Endothelial cell of umbilical vein (primary cell): ENCODE measurements around the gene YIPF1.

Source experiments
- CTCF ChIP-seq, 2 donors: IDR thresholded peaks; 1 replicate in 1 of 2; 2 replicates in 1 of 2; pipeline ENCODE4 v1.5.1; 2011; ENCODE audit warnings: low read length in 2 of 2, mild to moderate bottlenecking in 2 of 2, moderate library complexity in 2 of 2, control low read depth in 1 of 2, inconsistent platforms in 1 of 2, low read depth in 1 of 2; ENCODE audit not compliant: insufficient read depth in 1 of 2; ENCODE audit errors: extremely low read depth in 1 of 2
- TF ChIP-seq, protein P1 (sequence below): IDR thresholded peaks from 2 replicates; pipeline ENCODE4 v1.6.1; 2011; ENCODE audit not compliant: insufficient read depth, insufficient read length

DNA sequence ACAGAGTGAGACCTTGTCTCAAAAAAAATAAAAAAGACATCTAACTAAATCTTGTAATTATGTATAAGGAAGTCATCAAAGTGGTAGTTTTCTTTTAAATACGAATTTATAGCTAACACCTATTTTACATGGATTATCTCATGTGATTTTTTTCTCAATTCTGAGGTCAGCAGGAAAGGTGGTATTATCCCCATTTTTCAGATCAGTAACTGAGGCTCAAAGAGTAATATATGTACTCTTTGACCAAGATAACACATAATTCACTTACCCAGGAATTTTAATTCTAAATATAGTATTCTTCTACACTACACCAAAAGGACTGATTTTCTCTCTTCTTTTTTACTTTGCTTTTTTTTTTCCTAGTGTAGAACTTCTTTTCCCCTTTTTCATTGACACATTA is 46.8 kb upstream of the YIPF1 start:
- TF ChIP-seq CTCF (IDR thresholded peaks at IDR 0.05; ENCODE audit: extremely low read depth in 1 of 2, insufficient read depth in 1 of 2, low read depth in 1 of 2, low read length in 2 of 2), result no peak
- TF ChIP-seq, protein P1, sequence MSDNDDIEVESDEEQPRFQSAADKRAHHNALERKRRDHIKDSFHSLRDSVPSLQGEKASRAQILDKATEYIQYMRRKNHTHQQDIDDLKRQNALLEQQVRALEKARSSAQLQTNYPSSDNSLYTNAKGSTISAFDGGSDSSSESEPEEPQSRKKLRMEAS, result no peak
